Frontal cortex (tissue), 4 donors: ENCODE measurements around the gene CDKN1A. TPM values are rescaled to one million over a fixed set of nuclear protein-coding genes. Genes with fewer than 3 reads are reported as not detected.
"Not testable (repeated sequence)": the region's sequence is repeated elsewhere in the genome, so short reads cannot be mapped to it uniquely, and the experiment has no call there.

Source experiments
- DNase-seq, 2 donors: peaks; one replicate each; pipeline ENCODE4 v3.0.0; 2012; ENCODE audit warnings: low spot score in 2 of 2
- FAIRE-seq: peaks from 2 replicates; lab custom pipeline; 2012; peaks lifted over from hg19 to GRCh38; lab: Jason Lieb, UNC
- total RNA-seq: library from RNA; depleted of rRNA; stranded (reverse); fragments of >200 nt; gene quantifications from one replicate; pipeline ENCODE4 v1.2.3, GENCODE V29; 2014
- donor health status: control.
- donor health status: control.
- donor health status: control.

CDKN1A gene
- total RNA-seq, 1 donor from 2014 or later: 2.0 TPM

DNA sequence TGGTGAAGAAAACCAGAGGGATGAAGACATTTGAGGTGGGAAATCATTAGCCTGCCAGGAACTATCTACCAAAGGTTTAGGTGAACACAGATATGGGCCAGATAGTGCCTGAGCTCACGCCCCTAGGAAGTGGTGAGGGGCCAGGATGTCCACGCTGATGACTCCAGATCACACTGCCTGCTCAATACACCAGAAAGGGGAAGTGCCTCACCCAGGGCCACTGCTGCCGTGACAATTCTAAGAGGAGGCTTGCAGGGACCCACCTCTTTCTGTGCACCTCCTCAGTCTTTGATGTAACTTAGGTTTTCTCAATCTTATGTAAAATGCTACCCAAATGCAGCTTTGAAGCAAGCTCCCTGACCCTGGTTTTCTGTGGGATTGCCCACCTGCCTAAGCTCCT lies 13.7 kb downstream of the CDKN1A start:
- FAIRE-seq: no peak
- DNase-seq: no peak

DNA sequence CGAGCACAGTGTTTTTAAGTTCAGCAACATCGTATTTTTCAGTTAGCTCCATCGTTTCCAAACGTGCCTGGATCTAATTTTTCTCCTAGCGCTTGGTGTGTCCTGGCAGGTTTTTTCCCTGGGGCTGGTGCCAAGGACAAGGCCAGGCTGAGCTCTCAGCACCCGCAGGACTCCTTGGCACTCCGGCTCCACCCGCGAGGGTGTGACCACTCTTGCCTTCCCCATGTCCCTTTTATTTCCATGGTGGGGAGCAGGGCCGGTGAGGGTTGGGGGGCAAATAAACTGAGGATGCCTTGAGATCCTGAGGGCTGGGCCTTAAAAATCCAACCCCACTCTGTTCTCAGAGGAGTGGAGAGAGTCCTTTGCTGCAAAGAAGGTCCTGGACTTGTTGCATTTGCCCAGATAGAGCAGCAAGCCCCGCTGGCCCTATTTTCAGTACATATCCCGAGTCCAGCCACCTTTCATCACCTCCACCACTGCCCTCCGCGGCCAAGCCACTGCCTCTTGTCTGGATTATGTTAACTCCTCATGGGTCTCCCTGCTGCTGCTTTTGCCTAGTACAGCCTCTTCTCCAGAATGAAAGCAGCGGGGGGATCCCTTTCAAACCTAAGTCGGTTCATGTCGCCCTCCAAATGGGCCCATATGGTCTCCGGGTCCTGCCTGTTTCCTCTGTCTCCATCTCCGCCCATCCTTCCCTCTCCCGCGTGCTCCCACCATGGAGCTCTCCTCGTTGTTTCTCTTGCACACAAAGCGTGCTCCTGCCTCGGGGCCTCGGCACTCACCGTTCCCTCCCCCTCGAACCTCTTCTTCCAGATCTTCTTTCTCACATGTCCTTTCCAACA lies 14.6 kb downstream of the CDKN1A start:
- FAIRE-seq: no peak

DNA sequence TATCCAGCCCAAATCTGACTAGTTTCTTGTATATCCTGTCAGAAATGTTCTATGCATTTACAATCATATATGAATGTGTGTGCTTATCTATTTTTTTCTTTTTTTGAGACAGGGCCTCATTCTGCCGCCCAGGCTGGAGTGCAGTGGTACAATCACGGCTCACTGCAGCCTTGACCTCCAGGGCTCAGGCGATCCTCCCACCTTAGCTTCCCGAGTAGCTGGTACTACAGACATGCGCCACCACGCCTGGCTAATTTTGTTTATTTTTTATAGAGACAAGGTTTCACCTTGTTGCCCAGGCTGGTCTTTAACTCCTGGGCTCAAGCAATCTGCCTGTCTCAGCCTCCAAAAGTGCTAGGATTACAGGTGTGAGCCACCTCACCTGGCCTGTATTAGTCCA lies 16.1 kb downstream of the CDKN1A start:
- DNase-seq (no peak), FAIRE-seq (no peak)

More for the DNA sequence above, 14.6 kb downstream of the CDKN1A start:
- DNase-seq: no peak

DNA sequence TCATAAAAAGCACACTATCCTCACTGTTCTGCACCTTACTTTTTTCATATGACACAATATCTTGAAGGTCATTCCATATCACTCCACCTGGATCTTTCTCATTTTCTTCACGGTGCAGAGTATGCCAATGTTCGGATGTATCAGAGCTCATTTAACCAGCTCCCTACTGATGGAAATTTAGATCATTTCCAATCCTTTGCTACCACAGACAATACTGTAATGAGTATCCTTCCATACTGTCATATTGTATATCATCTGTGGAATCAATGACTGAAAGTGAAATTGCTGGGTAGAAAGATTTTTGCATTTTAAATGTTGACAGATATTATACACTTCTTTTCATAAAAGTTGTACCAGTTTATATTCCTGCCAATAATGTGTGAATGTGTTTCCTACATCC lies 16.9 kb downstream of the CDKN1A start:
- DNase-seq (no peak), FAIRE-seq (no peak)

- DNase-seq (no peak), FAIRE-seq (no peak)
Measured at GRCh38 chr6:36697481-36697903, 19.0 kb downstream of the CDKN1A start, which contains the start of gene RAB44. Gene RAB44 (plus strand): TSS chr6:36697826. CDS start chr6:36704236, 6,410 bp downstream.

DNA sequence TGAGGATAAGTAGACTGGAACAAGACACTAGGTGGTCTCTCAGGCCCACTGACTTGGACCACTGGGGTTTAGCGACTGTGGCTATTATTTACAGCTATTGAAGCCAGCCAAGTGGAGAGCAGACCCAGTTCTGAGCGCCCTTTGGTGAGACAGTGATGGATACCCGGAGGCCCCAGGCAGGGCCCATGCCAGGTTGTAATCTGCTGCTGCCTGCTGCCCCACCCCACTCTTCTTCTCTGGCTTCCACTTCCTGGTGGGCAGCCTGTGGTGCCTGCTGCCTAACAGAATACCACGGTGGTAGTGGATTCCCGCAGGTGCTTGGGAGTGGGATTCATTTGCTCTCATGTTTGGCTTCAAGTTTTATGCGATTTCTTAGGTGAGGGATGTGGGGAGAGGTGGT lies 19.7 kb downstream of the CDKN1A start:
- FAIRE-seq (no peak), DNase-seq (no peak)

DNA sequence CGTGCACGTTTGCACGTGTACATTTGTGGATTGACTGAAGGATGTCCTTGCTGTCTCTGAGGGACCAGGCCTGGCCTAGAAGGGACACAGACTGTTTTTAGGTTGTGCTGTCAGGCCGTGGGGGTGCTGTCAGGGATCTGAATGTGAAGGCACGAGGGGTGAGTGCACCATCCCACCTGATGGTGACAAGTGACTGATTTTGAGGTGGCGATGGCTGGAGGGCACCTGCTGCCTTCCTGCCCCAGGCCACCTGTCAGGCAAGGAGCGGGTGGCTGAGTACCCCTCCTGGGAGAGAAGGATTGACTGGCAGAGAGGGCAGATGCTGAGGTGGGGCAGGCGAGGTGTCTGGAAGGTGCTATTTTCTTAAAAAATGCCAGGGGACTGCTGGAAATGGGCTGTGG lies 20.4 kb downstream of the CDKN1A start:
- FAIRE-seq (no peak), DNase-seq (no peak)

GRCh38 chr6:36699348-36699747 lies 20.8 kb downstream of the CDKN1A start:
- FAIRE-seq (no peak), DNase-seq (no peak)

- no peak for DNase-seq
- FAIRE-seq: no peak
Measured at GRCh38 chr6:36700071-36700812, 21.7 kb downstream of the CDKN1A start.

- DNase-seq (no peak), FAIRE-seq (no peak)
Measured at GRCh38 chr6:36700831-36701230, 22.3 kb downstream of the CDKN1A start.

DNA sequence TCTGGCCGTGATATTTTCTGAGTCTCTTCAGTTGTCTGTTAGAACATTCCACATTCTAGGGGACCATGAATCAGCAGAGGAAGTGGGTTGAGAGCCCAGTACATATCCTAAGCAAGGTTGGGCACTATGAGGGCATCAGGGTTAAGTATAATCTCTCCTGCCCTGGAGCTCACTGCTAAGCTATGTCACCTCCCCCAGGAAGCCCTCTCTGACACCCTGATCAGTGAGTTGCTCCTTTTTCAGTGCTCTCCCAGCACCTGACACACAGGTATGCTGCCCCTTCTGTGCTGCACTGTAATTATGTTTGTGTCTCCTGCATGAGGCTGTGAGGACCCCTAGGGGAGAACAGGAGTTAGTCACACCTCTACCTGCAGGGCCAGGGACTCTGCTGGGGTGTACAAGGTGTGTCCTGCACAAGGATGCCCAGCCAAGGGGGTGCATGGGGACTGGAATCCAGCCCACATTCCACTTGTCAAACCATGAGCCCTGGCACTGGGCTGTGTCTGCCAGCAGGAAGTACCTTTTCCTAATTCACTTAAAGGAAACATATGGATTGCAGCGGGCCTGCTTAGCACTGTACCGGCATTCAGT lies 23.0 kb downstream of the CDKN1A start:
- FAIRE-seq (no peak), DNase-seq (no peak)

DNA sequence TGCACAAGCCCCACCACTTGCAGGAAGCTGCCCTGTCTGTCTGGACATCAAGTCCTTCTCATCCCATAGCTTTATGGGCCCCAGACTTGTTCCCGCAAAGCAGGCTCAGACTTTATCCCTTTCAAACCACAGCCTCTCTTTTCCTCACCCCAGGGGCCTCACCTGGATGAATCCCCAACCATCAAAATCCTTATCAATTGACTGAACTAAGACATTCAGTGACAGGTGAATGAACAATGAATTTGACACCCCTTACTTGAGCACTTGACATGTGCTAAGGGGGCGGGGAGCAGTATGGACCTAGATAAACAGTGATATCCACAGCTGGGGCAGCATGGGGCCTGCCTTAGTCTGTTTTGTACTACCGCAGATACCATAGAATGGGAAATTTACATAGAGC lies 24.1 kb downstream of the CDKN1A start:
- FAIRE-seq: no peak

DNA sequence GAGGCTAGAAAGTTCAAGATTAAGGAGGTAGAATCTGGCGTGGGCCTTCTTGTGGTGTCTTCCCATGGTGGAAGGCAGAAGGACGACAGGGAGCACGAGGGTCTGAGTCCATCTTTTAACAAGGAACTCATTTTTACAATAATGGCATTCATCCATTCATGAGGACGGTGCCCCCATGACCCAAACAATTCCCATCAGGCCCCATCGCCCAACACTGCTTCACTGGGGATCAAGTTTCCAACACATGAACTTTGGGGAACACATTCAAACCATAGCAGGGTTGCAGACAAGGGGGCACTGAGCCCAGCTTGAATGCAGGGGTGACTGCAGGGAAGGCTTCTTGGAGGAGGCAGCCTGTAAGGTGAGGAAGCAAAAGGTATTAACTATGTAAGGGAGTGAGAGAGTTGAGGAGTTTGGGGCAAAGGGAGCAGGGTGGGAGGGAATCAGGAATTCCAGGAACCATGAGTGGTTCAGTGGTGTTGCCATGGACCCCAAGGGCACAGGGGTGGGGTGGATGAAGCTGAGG lies 24.6 kb downstream of the CDKN1A start:
- no peak for DNase-seq
- FAIRE-seq: no peak

More for the DNA sequence above, 24.1 kb downstream of the CDKN1A start:
- DNase-seq: no peak

GRCh38 chr6:36703982-36704381 lies 25.5 kb downstream of the CDKN1A start:
- FAIRE-seq: no peak
- DNase-seq: no peak

DNA sequence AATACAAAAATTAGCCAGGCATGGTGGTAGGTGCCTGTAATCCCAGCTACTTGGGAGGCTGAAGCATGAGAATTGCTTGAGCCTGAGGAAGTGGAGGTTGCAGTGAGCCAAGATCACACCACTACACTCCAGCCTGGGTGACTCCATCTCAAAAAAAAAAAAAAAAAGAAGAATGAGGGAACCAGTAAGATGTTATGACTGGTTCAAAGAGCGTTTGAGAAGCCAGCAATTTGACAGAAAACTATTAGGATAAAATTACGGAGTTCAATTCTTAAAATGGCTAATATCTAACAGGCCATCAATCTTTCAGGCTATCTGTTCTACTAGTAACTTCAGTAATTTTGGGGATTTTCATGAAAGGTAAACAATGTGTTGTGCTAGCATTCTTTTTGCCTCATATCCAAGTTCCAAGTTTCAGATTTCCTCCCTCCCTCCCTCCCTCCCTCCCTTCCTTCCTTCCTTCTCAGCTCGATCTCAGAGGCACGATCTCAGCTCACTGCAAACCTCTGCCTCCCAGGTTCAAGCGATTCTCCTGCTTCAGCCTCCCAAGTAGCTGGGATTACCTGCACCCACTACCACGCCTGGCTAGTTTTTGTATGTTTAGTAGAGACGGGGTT lies 26.6 kb downstream of the CDKN1A start:
- FAIRE-seq, DNase-seq: not testable (repeated sequence)

DNA sequence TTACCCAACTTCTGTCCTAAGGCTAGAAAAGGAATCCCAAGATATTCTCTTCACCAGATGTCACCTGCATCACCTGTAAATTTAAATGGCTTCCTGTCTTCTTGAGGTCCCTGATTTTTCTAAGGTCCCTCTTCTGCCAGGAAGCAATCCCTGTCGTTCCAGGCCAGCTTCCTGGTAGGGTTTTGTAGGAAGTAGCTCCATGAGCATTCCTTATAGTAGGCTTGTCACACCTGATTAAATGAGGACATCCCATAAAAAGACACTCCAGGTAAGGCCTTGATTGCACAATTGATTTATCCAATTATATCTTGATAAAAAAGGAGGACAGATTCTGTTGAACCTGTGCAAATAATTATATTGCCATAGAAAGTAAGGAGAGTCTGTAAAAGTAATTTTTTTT lies 27.8 kb downstream of the CDKN1A start:
- DNase-seq (no peak), FAIRE-seq (no peak)

DNA sequence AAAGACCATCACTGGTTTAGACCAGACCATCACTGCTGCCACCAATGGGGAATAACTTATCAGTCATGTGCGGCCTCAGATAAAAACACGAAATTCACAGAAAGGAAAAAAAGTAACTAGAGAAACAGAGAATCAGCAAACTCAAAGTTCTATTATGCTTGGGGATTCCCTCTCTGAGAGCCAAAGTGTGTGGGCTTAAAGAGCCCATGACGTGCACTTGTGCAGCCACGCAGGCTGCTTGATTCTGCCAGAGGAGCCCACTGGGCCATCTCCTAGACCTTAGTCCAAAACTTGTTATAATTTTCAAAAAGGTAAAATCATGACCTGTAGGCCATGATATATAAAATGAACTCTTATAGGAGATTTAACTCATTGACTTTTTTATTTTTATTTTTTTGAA lies 34.3 kb downstream of the CDKN1A start:
- no peak for FAIRE-seq
- DNase-seq: no peak

DNA sequence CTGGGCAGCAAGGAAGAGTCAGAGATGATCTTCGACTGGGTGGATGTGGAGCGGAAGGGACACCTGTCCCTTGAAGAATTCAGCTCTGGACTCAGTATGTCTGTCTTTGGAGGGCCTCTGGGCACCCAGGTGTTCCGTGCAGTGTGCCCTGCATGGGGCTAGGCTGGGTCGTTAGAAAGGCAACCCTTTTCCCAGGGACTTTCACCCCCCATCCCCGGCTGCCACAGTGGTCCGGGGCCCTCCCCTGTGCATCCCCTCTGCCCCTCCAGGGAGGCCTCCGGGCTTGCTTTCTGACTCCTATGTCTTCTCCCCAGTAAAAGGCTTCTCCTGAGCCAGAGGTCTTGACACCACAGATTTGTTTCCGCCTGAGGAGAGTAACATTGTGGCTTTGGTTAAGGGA lies 35.3 kb downstream of the CDKN1A start:
- DNase-seq: no peak

DNA sequence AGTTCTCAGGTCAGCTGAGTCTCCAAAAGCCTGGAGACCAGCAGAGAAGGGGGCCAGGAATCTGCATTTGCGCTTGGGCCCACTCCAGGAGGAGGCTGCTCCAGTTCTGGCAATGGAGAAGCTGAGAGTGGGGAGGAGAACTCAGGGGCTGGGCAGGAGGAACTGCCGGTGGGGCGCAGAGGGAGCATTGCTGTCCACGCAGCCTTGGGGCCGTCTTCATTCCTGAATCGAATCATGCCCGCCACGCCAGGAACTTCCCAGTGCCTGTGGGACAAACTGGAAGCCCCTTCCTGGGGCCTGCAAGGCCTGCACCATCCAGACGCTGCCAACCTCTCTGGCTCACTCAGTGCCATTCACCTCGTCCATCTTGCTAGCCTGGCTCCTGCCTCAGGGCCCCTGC lies 36.0 kb downstream of the CDKN1A start:
- DNase-seq: no peak
- no peak for FAIRE-seq

More for the DNA sequence above, 35.3 kb downstream of the CDKN1A start:
- no peak for FAIRE-seq

DNA sequence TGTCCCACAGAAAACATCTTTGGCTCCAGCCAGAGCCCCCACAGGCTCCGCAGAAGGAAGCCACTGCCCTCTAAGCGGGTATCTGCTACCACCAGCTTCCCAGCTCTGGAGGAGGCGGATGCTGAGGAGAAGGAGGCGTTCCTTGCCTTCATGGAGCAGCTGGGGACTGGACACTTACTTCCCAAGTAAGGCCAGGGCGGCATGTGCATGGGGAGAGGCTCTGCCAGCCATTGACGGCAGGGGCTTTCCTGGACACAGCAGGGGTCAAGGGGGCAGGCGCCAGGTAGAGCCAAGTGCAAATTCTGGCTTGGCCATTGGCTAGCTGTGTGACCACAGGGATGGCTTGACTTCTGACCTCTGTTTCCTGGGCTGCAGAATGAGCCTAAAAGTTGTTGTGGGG lies 37.0 kb downstream of the CDKN1A start:
- FAIRE-seq (no peak), DNase-seq (no peak)
